ENCODE results near the gene NRXN3.

The NRXN3 gene

GRCh38 chr14:79265366-79265946 is 1095.3 kb downstream of the NRXN3 start:
- peak; percentile 7 for DNase-seq

- no peak for DNase-seq
Observed at GRCh38 chr14:79270361-79270760, 1100.2 kb downstream of the NRXN3 start.

GRCh38 chr14:79271122-79271521 is 1100.9 kb downstream of the NRXN3 start:
- no peak for DNase-seq

GRCh38 chr14:79274641-79275291 is 1104.6 kb downstream of the NRXN3 start:
- DNase-seq, result no peak

- no peak for DNase-seq
Observed at GRCh38 chr14:79275292-79275655, 1105.1 kb downstream of the NRXN3 start.

GRCh38 chr14:79278286-79278797 is 1108.2 kb downstream of the NRXN3 start:
- DNase-seq, result no peak

- peak; percentile 78 for DNase-seq
Observed at GRCh38 chr14:79278798-79279644, 1108.8 kb downstream of the NRXN3 start.

- no peak for DNase-seq
Observed at GRCh38 chr14:79279645-79280597, 1109.7 kb downstream of the NRXN3 start.

- DNase-seq, result no peak
Observed at GRCh38 chr14:79281244-79282152, 1111.3 kb downstream of the NRXN3 start.

- no peak for DNase-seq
Observed at GRCh38 chr14:79284621-79285020, 1114.4 kb downstream of the NRXN3 start.

GRCh38 chr14:79285263-79285662 is 1115.1 kb downstream of the NRXN3 start:
- DNase-seq, result no peak

- no peak for DNase-seq
Observed at GRCh38 chr14:79287976-79288375, 1117.8 kb downstream of the NRXN3 start.

GRCh38 chr14:79293482-79294177 is 1123.5 kb downstream of the NRXN3 start:
- DNase-seq, result no peak

GRCh38 chr14:79294499-79294898 is 1124.3 kb downstream of the NRXN3 start:
- DNase-seq, result peak; percentile 54

GRCh38 chr14:79295385-79295784 is 1125.2 kb downstream of the NRXN3 start:
- no peak for DNase-seq

GRCh38 chr14:79298373-79298772 is 1128.2 kb downstream of the NRXN3 start:
- DNase-seq, result no peak

GRCh38 chr14:79299162-79299561 is 1129.0 kb downstream of the NRXN3 start:
- no peak for DNase-seq

- DNase-seq, result no peak
Observed at GRCh38 chr14:79304279-79304678, 1134.1 kb downstream of the NRXN3 start.

GRCh38 chr14:79306546-79306945 is 1136.4 kb downstream of the NRXN3 start:
- no peak for DNase-seq

- no peak for DNase-seq
Observed at GRCh38 chr14:79318371-79318770, 1148.2 kb downstream of the NRXN3 start.

- no peak for DNase-seq
Observed at GRCh38 chr14:79320561-79320960, 1150.4 kb downstream of the NRXN3 start.
